Measurements from ENCODE around the gene ELOVL6. TPM values are rescaled to one million over a fixed set of nuclear protein-coding genes. Genes with fewer than 3 reads are reported as not detected.
"Not testable (repeated sequence)": the region's sequence is repeated elsewhere in the genome, so short reads cannot be mapped to it uniquely, and the experiment has no call there.

ELOVL6 gene
- total RNA-seq (1 to 10 TPM; 3.9 to 4.3 TPM), polyA plus RNA-seq (5.5 TPM)

- Mint-ChIP-seq H3K27me3 (peaks cover 2 to 9% of the 10 kb centered on the region in 2 donors), H3K4me1 (peaks cover 24 to 37% (median 31%) of the 10 kb centered on the region in 3 donors), H3K27ac (peak within 1 kb of the TSS; percentile 82 to 99 (median 94)), H3K9me3 (no peaks in the 10 kb centered on the region), H3K36me3 (peaks cover 0 to 12% (median 0%) of the 10 kb centered on the region in 3 donors), H3K4me3 (peak within 1 kb of the TSS; percentile 83 to 100 (median 96))
- POLR2A ChIA-PET, result interaction anchor here (0.7 kb wide), 1 partner anchor 49 kb away, joined by 4 read pairs; no protein-coding TSS in a partner anchor
- no peaks in the 10 kb centered on the region for H3K36me3 ChIP-seq (ENCODE audit: insufficient read depth, low read length)
- H3K4me3 ChIP-seq (ENCODE audit: low read length), result peak within 1 kb of the TSS; percentile 75
- H3K27ac ChIP-seq (ENCODE audit: low read depth, low read length), result peak within 1 kb of the TSS; percentile 75
- CTCF ChIA-PET, result interaction anchor here (0.9 to 1.5 kb wide), 4 partner anchors 9 to 150 kb away, joined by 3 to 7 read pairs (median 5); no protein-coding TSS in a partner anchor
- peak in 4 of 5 donors; percentile 8 to 30 (median 18) for DNase-seq
- H3K4me1 ChIP-seq (ENCODE audit: insufficient read depth, low read length), result peaks cover 19% of the 10 kb centered on the region
- H3K9me3 ChIP-seq (ENCODE audit: low read length), result no peaks in the 10 kb centered on the region
- no peaks in the 10 kb centered on the region for H3K27me3 ChIP-seq (ENCODE audit: insufficient read depth, low read length, poor library complexity, severe bottlenecking)
These were observed at the start of gene ELOVL6 for GRCh38 chr4:110198435-110199416. TSS of gene ELOVL6 (minus strand) at chr4:110198615. CDS start at chr4:110198335, 280 bp downstream.

GRCh38 chr4:110248100-110248499, 49.7 kb upstream of the ELOVL6 start:
- Mint-ChIP-seq H3K27me3 (peaks cover 3 to 8% of the 10 kb centered on the region in 2 donors), H3K27ac (no peak overlapping the region), H3K4me3 (no peak overlapping the region), H3K9me3 (no peaks in the 10 kb centered on the region), H3K4me1 (no peaks in the 10 kb centered on the region), H3K36me3 (no peaks in the 10 kb centered on the region)
- H3K4me3 ChIP-seq (ENCODE audit: low read length), result no peak overlapping the region
- ChIA-PET POLR2A (no interaction called here), CTCF (no interaction called here)
- no peaks in the 10 kb centered on the region for H3K27me3 ChIP-seq (ENCODE audit: insufficient read depth, low read length, poor library complexity, severe bottlenecking)
- no peaks in the 10 kb centered on the region for H3K36me3 ChIP-seq (ENCODE audit: insufficient read depth, low read length)
- no peaks in the 10 kb centered on the region for H3K4me1 ChIP-seq (ENCODE audit: insufficient read depth, low read length)
- DNase-seq, result no peak
- peak overlapping the region; percentile 14 for H3K27ac ChIP-seq (ENCODE audit: low read depth, low read length)
- no peaks in the 10 kb centered on the region for H3K9me3 ChIP-seq (ENCODE audit: low read length)

- no peaks in the 10 kb centered on the region for H3K36me3 Mint-ChIP-seq
- Histone ChIP-seq H3K4me1 (ENCODE audit: insufficient read depth, low read length) (no peaks in the 10 kb centered on the region), H3K4me3 (ENCODE audit: low read length) (no peak overlapping the region), H3K27me3 (ENCODE audit: insufficient read depth, low read length, poor library complexity, severe bottlenecking) (no peaks in the 10 kb centered on the region), H3K27ac (ENCODE audit: low read depth, low read length) (no peak overlapping the region), H3K9me3 (ENCODE audit: low read length) (no peaks in the 10 kb centered on the region), H3K36me3 (ENCODE audit: insufficient read depth, low read length) (no peaks in the 10 kb centered on the region)
- no peak overlapping the region for H3K4me3 Mint-ChIP-seq
- POLR2A ChIA-PET, result interaction anchor here (0.6 kb wide), 1 partner anchor 49 kb away, joined by 4 read pairs; the partner anchor contains the start of gene ELOVL6
- H3K9me3 Mint-ChIP-seq, result no peaks in the 10 kb centered on the region
- H3K27me3 Mint-ChIP-seq, result peaks cover 3 to 8% of the 10 kb centered on the region in 2 donors
- no peaks in the 10 kb centered on the region for H3K4me1 Mint-ChIP-seq
- no peak overlapping the region for H3K27ac Mint-ChIP-seq
- CTCF ChIA-PET, result no interaction called here
- DNase-seq, result no peak
These were observed 49.2 kb upstream of the ELOVL6 start for GRCh38 chr4:110247591-110247990.

- ChIA-PET CTCF (no interaction called here), POLR2A (no interaction called here)
- no peaks in the 10 kb centered on the region for H3K36me3 Mint-ChIP-seq
These were observed 47.2 kb upstream of the ELOVL6 start for GRCh38 chr4:110245577-110245976.

GRCh38 chr4:110236324-110236723, 37.9 kb upstream of the ELOVL6 start:
- H3K4me1 ChIP-seq (ENCODE audit: insufficient read depth, low read length), result no peaks in the 10 kb centered on the region
- Mint-ChIP-seq H3K4me1 (no peaks in the 10 kb centered on the region), H3K27ac (no peak overlapping the region), H3K27me3 (peaks cover 4% of the 10 kb centered on the region in 2 donors), H3K36me3 (no peaks in the 10 kb centered on the region), H3K4me3 (no peak overlapping the region), H3K9me3 (no peaks in the 10 kb centered on the region)
- POLR2A ChIA-PET, result no interaction called here
- H3K4me3 ChIP-seq (ENCODE audit: low read length), result no peak overlapping the region
- H3K36me3 ChIP-seq (ENCODE audit: insufficient read depth, low read length), result no peaks in the 10 kb centered on the region
- no peaks in the 10 kb centered on the region for H3K9me3 ChIP-seq (ENCODE audit: low read length)
- CTCF ChIA-PET, result no interaction called here
- no peaks in the 10 kb centered on the region for H3K27me3 ChIP-seq (ENCODE audit: insufficient read depth, low read length, poor library complexity, severe bottlenecking)
- H3K27ac ChIP-seq (ENCODE audit: low read depth, low read length), result no peak overlapping the region
- no peak for DNase-seq

More at GRCh38 chr4:110245577-110245976, 47.2 kb upstream of the ELOVL6 start:
- no peak for DNase-seq
- peaks cover 0 to 3% of the 10 kb centered on the region in 2 donors for H3K27me3 Mint-ChIP-seq
- H3K27ac Mint-ChIP-seq, result no peak overlapping the region
- no peaks in the 10 kb centered on the region for H3K4me1 ChIP-seq (ENCODE audit: insufficient read depth, low read length)
- no peaks in the 10 kb centered on the region for H3K36me3 ChIP-seq (ENCODE audit: insufficient read depth, low read length)
- H3K9me3 ChIP-seq (ENCODE audit: low read length), result no peaks in the 10 kb centered on the region
- H3K27me3 ChIP-seq (ENCODE audit: insufficient read depth, low read length, poor library complexity, severe bottlenecking), result no peaks in the 10 kb centered on the region
- H3K4me3 Mint-ChIP-seq, result no peak overlapping the region
- H3K4me1 Mint-ChIP-seq, result no peaks in the 10 kb centered on the region
- no peaks in the 10 kb centered on the region for H3K9me3 Mint-ChIP-seq
- H3K4me3 ChIP-seq (ENCODE audit: low read length), result no peak overlapping the region
- no peak overlapping the region for H3K27ac ChIP-seq (ENCODE audit: low read depth, low read length)

GRCh38 chr4:110233581-110233980, 35.2 kb upstream of the ELOVL6 start:
- DNase-seq; POLR2A ChIA-PET; H3K36me3 ChIP-seq (ENCODE audit: insufficient read depth, low read length); H3K9me3 ChIP-seq (ENCODE audit: low read length); H3K36me3 Mint-ChIP-seq; CTCF ChIA-PET; H3K4me1 Mint-ChIP-seq; H3K27me3 ChIP-seq (ENCODE audit: insufficient read depth, low read length, poor library complexity, severe bottlenecking); H3K4me3 Mint-ChIP-seq; H3K27me3 Mint-ChIP-seq; H3K4me3 ChIP-seq (ENCODE audit: low read length); H3K27ac Mint-ChIP-seq; H3K4me1 ChIP-seq (ENCODE audit: insufficient read depth, low read length); H3K27ac ChIP-seq (ENCODE audit: low read depth, low read length); H3K9me3 Mint-ChIP-seq: not testable (repeated sequence)

GRCh38 chr4:110231869-110232268, 33.5 kb upstream of the ELOVL6 start:
- Histone ChIP-seq H3K27ac (ENCODE audit: low read depth, low read length) (no peak overlapping the region), H3K27me3 (ENCODE audit: insufficient read depth, low read length, poor library complexity, severe bottlenecking) (no peaks in the 10 kb centered on the region), H3K4me3 (ENCODE audit: low read length) (no peak overlapping the region), H3K9me3 (ENCODE audit: low read length) (no peaks in the 10 kb centered on the region), H3K36me3 (ENCODE audit: insufficient read depth, low read length) (no peaks in the 10 kb centered on the region), H3K4me1 (ENCODE audit: insufficient read depth, low read length) (no peaks in the 10 kb centered on the region)
- POLR2A ChIA-PET, result no interaction called here
- CTCF ChIA-PET, result no interaction called here
- Mint-ChIP-seq H3K36me3 (no peaks in the 10 kb centered on the region), H3K4me3 (no peak overlapping the region), H3K27ac (no peak overlapping the region), H3K4me1 (no peaks in the 10 kb centered on the region), H3K9me3 (no peaks in the 10 kb centered on the region), H3K27me3 (peaks cover 0 to 3% of the 10 kb centered on the region in 2 donors)
- DNase-seq, result no peak

GRCh38 chr4:110229266-110229665, 30.9 kb upstream of the ELOVL6 start:
- Mint-ChIP-seq H3K4me1 (no peaks in the 10 kb centered on the region), H3K4me3 (no peak overlapping the region), H3K27me3 (peaks cover 3 to 5% of the 10 kb centered on the region in 2 donors), H3K36me3 (no peaks in the 10 kb centered on the region), H3K9me3 (no peaks in the 10 kb centered on the region), H3K27ac (no peak overlapping the region)
- DNase-seq, result no peak
- Histone ChIP-seq H3K27ac (ENCODE audit: low read depth, low read length) (no peak overlapping the region), H3K4me3 (ENCODE audit: low read length) (no peak overlapping the region), H3K9me3 (ENCODE audit: low read length) (no peaks in the 10 kb centered on the region), H3K36me3 (ENCODE audit: insufficient read depth, low read length) (no peaks in the 10 kb centered on the region), H3K27me3 (ENCODE audit: insufficient read depth, low read length, poor library complexity, severe bottlenecking) (no peaks in the 10 kb centered on the region), H3K4me1 (ENCODE audit: insufficient read depth, low read length) (no peaks in the 10 kb centered on the region)
- POLR2A ChIA-PET, result no interaction called here
- CTCF ChIA-PET, result no interaction called here
